ENCODE results near the gene TMEM129.
A peak's percentile ranks its signal among the peaks of the same experiment; 100 is the strongest.

Gene TMEM129

DNA sequence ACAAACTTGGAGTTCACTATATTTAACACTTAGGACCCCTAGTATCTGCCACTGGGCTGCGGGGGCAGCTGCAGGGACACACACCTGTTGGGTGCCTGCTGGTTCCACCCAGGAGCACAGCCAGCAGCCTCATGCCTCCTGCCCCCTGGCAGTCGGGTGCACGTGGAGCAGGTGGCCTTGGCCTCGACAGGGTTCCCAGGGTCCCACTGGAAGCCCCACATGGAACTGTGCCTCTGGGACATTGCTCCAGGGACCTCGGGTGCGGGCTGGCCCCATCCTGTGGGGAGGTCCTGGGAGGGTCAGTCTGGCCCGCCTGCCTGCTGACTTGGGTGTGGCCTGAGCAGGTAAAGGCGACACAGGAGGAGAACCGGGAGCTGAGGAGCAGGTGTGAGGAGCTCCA is 18.2 kb upstream of the TMEM129 start:
- H3K4me1 Mint-ChIP-seq, result no peaks in the 10 kb centered on the region
- peaks cover 13% of the 10 kb centered on the region for H3K9me3 Mint-ChIP-seq
- DNase-seq, result no peak
- H3K27me3 Mint-ChIP-seq (ENCODE audit: low read depth, poor library complexity), result no peaks in the 10 kb centered on the region
- no peak overlapping the region for H3K4me3 Mint-ChIP-seq
- H3K36me3 Mint-ChIP-seq (ENCODE audit: low read depth), result peaks cover 70% of the 10 kb centered on the region
- TF ChIP-seq CTCF (IDR thresholded peaks at IDR 0.05), result no peak
- H3K27ac Mint-ChIP-seq, result no peak overlapping the region

DNA sequence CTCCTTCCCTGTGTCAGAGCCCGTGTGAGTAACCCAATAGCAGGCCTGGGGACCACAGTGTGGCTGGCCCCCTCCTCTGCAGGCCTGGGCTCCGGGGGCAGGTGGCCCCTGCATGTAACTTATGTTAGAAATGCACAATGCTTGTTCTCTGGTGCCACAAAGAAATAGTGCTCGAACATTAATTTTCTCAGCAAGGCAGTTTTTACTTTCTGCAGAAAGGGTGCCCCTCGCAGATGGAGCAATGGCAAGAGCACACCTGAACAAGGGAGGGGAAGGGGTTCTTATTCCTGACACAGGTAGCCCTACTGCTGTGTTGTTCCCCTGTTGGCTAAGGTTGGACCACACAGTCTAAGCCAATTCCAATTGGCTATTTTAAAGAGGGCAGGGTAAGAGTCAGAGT is 17.3 kb upstream of the TMEM129 start:
- no peak for TF ChIP-seq CTCF (IDR thresholded peaks at IDR 0.05)
- H3K27me3 Mint-ChIP-seq (ENCODE audit: low read depth, poor library complexity), result no peaks in the 10 kb centered on the region

DNA sequence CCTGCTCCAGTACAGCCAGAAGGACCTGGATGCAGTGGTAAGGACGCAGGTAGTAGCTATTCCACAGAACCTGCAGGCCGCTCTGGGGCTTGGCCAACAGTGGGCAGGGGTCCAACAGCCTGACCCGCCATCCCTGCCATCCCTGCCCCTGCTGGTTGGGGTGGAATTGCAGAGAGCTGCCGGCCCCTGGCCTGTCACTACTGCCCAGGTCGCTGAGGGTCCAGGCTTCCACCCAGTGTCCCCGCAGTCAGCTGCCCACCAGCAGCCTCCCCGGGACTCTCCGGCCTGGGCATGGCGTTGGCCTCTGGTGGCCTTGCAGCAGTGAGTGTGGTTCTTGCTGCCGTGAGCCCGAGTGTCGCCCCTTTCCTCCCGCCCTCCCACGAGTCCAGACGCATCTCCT is 16.5 kb upstream of the TMEM129 start:
- Mint-ChIP-seq H3K4me3 (no peak overlapping the region), H3K36me3 (ENCODE audit: low read depth) (peaks cover 80% of the 10 kb centered on the region), H3K27ac (no peak overlapping the region), H3K9me3 (peaks cover 13% of the 10 kb centered on the region), H3K4me1 (peaks cover 6% of the 10 kb centered on the region), H3K27me3 (ENCODE audit: low read depth, poor library complexity) (no peaks in the 10 kb centered on the region)
- no peak for DNase-seq
- no peak for TF ChIP-seq CTCF (IDR thresholded peaks at IDR 0.05)

More for the DNA sequence above, 17.3 kb upstream of the TMEM129 start:
- DNase-seq, result no peak
- Mint-ChIP-seq H3K36me3 (ENCODE audit: low read depth) (peaks cover 75% of the 10 kb centered on the region), H3K9me3 (peaks cover 13% of the 10 kb centered on the region), H3K4me1 (no peaks in the 10 kb centered on the region), H3K27ac (no peak overlapping the region), H3K4me3 (no peak overlapping the region)

DNA sequence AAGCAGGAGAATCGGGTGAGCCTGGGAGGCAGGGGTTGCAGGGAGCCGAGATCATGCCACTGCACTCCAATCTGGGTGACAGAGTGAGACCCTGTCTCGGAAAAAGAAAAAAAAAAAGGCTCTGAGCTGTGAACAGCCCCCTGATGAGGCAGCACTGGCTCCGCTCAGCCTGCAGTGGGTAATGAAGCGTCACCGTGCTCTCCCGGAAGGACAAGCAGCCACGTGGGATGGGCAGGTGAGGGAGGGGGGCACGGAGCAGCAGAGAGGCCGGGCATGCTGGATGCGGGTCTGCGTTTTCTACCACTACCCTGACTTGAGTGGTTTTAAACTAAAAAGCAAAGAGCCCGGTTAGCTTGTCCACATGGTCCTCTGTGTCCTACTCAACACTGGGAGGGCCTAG is 15.7 kb upstream of the TMEM129 start:
- Mint-ChIP-seq H3K4me3 (no peak overlapping the region), H3K36me3 (ENCODE audit: low read depth) (peaks cover 83% of the 10 kb centered on the region)

GRCh38 chr4:1735215-1735614 is 14.1 kb upstream of the TMEM129 start:
- Mint-ChIP-seq H3K36me3 (ENCODE audit: low read depth) (peaks cover 82% of the 10 kb centered on the region), H3K9me3 (peaks cover 13% of the 10 kb centered on the region), H3K27ac (no peak overlapping the region), H3K4me3 (no peak overlapping the region), H3K4me1 (peaks cover 7% of the 10 kb centered on the region), H3K27me3 (ENCODE audit: low read depth, poor library complexity) (no peaks in the 10 kb centered on the region)
- TF ChIP-seq CTCF (IDR thresholded peaks at IDR 0.05), result no peak
- no peak for DNase-seq

More for the DNA sequence above, 15.7 kb upstream of the TMEM129 start:
- TF ChIP-seq CTCF (IDR thresholded peaks at IDR 0.05), result no peak
- H3K4me1 Mint-ChIP-seq, result peaks cover 7% of the 10 kb centered on the region
- peak overlapping the region; percentile 77 for H3K27ac Mint-ChIP-seq
- H3K9me3 Mint-ChIP-seq, result peaks cover 13% of the 10 kb centered on the region
- no peaks in the 10 kb centered on the region for H3K27me3 Mint-ChIP-seq (ENCODE audit: low read depth, poor library complexity)
- DNase-seq, result no peak

DNA sequence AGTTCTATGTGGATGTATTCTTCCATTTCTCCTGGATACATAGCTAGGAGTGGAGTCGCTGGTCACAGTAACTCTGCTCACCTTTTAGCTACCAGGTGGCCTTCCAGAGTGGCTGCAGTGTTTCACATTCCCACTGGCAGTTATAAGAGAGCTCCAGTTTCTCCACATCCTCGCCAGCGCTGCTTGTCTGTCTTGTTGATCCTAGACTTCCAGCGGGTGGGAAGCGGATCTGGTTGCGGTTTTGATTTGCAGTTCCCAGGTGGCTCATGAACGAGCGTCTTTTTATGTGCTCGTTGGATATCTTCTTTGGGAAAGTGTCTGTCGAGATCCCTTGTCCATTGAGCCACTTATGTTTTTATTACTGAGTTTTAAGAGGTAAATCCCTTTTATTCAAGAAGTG is 11.8 kb upstream of the TMEM129 start:
- peaks cover 83% of the 10 kb centered on the region for H3K36me3 Mint-ChIP-seq (ENCODE audit: low read depth)
- peaks cover under 1% of the 10 kb centered on the region for H3K9me3 Mint-ChIP-seq
- H3K27me3 Mint-ChIP-seq (ENCODE audit: low read depth, poor library complexity), result no peaks in the 10 kb centered on the region
- no peak for TF ChIP-seq CTCF (IDR thresholded peaks at IDR 0.05)
- H3K4me1 Mint-ChIP-seq, result peaks cover 17% of the 10 kb centered on the region
- no peak for DNase-seq
- no peak overlapping the region for H3K4me3 Mint-ChIP-seq
- no peak overlapping the region for H3K27ac Mint-ChIP-seq

Measured in nephron progenitor cell (in vitro differentiated cells).